ENCODE results near the gene FAM227A. TPM values are rescaled to one million over a fixed set of nuclear protein-coding genes. Genes with fewer than 3 reads are reported as not detected.

Gene FAM227A
- total and polyA plus RNA-seq, 2 of the 8 experiments (the other 6 are each of a cell fraction or from before 2014, with no cell fraction given): 2.1 to 3.9 TPM

- ChIA-PET CTCF (ENCODE audit: partially characterized antibody) (no interaction called here), POLR2A (ENCODE audit: partially characterized antibody) (interaction anchor here (0.8 to 5.6 kb wide), 6 partner anchors 12 to 135 kb away, joined by 3 to 39 read pairs (median 7); partner anchors contain the start of genes CBY1, DMC1 and TOMM22)
- FAIRE-seq (no peak), DNase-seq (ENCODE audit: low read depth in 1 of 2, low spot score in 2 of 2) (no peak)
- Histone ChIP-seq H2BK120ac (replicated peaks; ENCODE audit: low read depth, low read length) (no peak overlapping the region), H3K4me3 (ENCODE audit: extremely low read depth in 1 of 4, insufficient read depth in 2 of 4, low read depth in 3 of 4, low read length in 4 of 4) (peak overlapping the region; percentile 22 to 53 (median 28); a peak in 5 of 8 replicates), H3K27ac (ENCODE audit: low read depth, low read length) (peak overlapping the region; percentile 94), H2BK12ac (ENCODE audit: low read depth, low read length) (peak overlapping the region; percentile 95), H3K79me1 (ENCODE audit: low read depth, low read length) (0 out of 2 replicates have a peak, but pooled peaks cover 4% of the 10 kb centered on the region), H3K4me1 (replicated peaks in 1 of 4; ENCODE audit: control insufficient read depth in 3 of 4, insufficient read depth in 4 of 4, low read length in 3 of 4) (peaks cover 10 to 19% (median 14%) of the 10 kb centered on the region in 4 experiments; a peak in 5 of 7 replicates), H3K4ac (replicated peaks; ENCODE audit: insufficient read length, low read depth, low read length) (no peak overlapping the region), H2BK15ac (ENCODE audit: low read length) (no peak overlapping the region), H4K5ac (ENCODE audit: insufficient read length, low read depth, low read length) (no peak overlapping the region), H3K36me3 (ENCODE audit: control insufficient read depth in 2 of 4, insufficient read depth in 4 of 4, low read length in 3 of 4) (peaks cover 0 to 5% (median 0%) of the 10 kb centered on the region in 4 experiments; a peak in 3 of 8 replicates), H3K4me2 (ENCODE audit: insufficient read depth in 1 of 2, low read depth in 2 of 2, low read length in 2 of 2) (peak overlapping the region; percentile 66 to 80), H2BK5ac (ENCODE audit: low read depth, low read length) (peak overlapping the region; percentile 93), H3K14ac (ENCODE audit: insufficient read length) (no peak overlapping the region), H3K9me3 (ENCODE audit: insufficient read depth in 2 of 2, low read depth in 1 of 2, low read length in 1 of 2) (no peaks in the 10 kb centered on the region), H2AK5ac (ENCODE audit: low read depth, low read length) (no peak overlapping the region), H4K91ac (replicated peaks; ENCODE audit: insufficient read length, low read length) (no peak overlapping the region), H4K8ac (ENCODE audit: extremely low read depth, insufficient read depth, low read length) (no peak overlapping the region), H3K23ac (ENCODE audit: insufficient read length) (no peak overlapping the region), H3K23me2 (ENCODE audit: low read depth, low read length) (peaks cover 12% of the 10 kb centered on the region), H3K9ac (replicated peaks in 1 of 4; ENCODE audit: extremely low read depth in 1 of 4, low read depth in 3 of 4, low read length in 3 of 4) (peak overlapping the region; percentile 44 to 77 (median 71)), H3K27me3 (replicated peaks in 1 of 4; ENCODE audit: control insufficient read depth in 3 of 4, extremely low read depth in 1 of 4, insufficient read depth in 3 of 4, low read length in 3 of 4) (no peaks in the 10 kb centered on the region), H3K79me2 (ENCODE audit: control insufficient read depth in 1 of 2, insufficient read depth in 2 of 2, low read length in 2 of 2) (peaks cover 26 to 43% of the 10 kb centered on the region in 2 experiments), H2BK20ac (ENCODE audit: low read length) (no peak overlapping the region), H3K56ac (replicated peaks; ENCODE audit: insufficient read length, low read depth, low read length) (peak overlapping the region; percentile 44), H4K20me1 (replicated peaks in 1 of 2; ENCODE audit: control insufficient read depth in 1 of 2, insufficient read depth in 2 of 2, low read length in 2 of 2) (peaks cover 15 to 16% of the 10 kb centered on the region in 2 experiments), H3K18ac (ENCODE audit: extremely low read depth, low read length) (no peak overlapping the region), H2AFZ (ENCODE audit: low read length) (0 out of 2 replicates have a peak overlapping the region, but pooled peaks have one; percentile 3)
- TF ChIP-seq YY1 (IDR thresholded peaks at IDR 0.05; ENCODE audit: low read depth, low read length) (0 out of 2 replicates have a peak, but pooled peaks have one; percentile 9), PHF8 (conservative IDR thresholded peaks at IDR 0.05; ENCODE audit: low read depth, low read length) (peak; percentile 44; the same call in 1 of the 2 replicates), EZH2 (IDR thresholded peaks at IDR 0.05; ENCODE audit: low read depth, low read length, severe bottlenecking) (no peak)
- 48% methylated on average over 10 of the region's 10 CpGs; no CpG with 5 or more reads in 1 of the 2 experiments for WGBS, 2 experiments (ENCODE audit: extremely low coverage in 1 of 2, insufficient coverage in 1 of 2, insufficient read length in 1 of 2, insufficient replicate concordance in 2 of 2, low coverage in 1 of 2, low lambda C conversion rate in 2 of 2, missing lambda C conversion rate in 1 of 2)
Observed at GRCh38 chr22:38704654-38705234, 48.6 kb upstream of the FAM227A start.
